Tongue (tissue), 2 donors: ENCODE data around the gene CEACAM16. TPM values are rescaled to one million over a fixed set of nuclear protein-coding genes. Genes with fewer than 3 reads are reported as not detected.

ENCODE experiments used
- DNase-seq: peaks from one replicate; pipeline ENCODE4 v3.0.0-alpha.2; 2015
- total RNA-seq: library from RNA; depleted of rRNA; stranded (reverse); fragments of >200 nt; gene quantifications from one replicate; pipeline ENCODE4 v1.2.3, GENCODE V29; 2014

Gene CEACAM16
- total RNA-seq, 1 donor from 2014 or later, result not detected

GRCh38 chr19:44725251-44725650 lies 26.3 kb downstream of the CEACAM16 start:
- no peak for DNase-seq

GRCh38 chr19:44725684-44726083 lies 26.7 kb downstream of the CEACAM16 start:
- no peak for DNase-seq

- DNase-seq, result no peak
Measured at GRCh38 chr19:44726465-44726864, 27.5 kb downstream of the CEACAM16 start.

GRCh38 chr19:44728178-44728577 lies 29.2 kb downstream of the CEACAM16 start:
- DNase-seq, result no peak

GRCh38 chr19:44729516-44730033 lies 30.6 kb downstream of the CEACAM16 start:
- no peak for DNase-seq

GRCh38 chr19:44731081-44731480 lies 32.1 kb downstream of the CEACAM16 start:
- DNase-seq, result no peak

- no peak for DNase-seq
Measured at GRCh38 chr19:44731622-44732021, 32.7 kb downstream of the CEACAM16 start.

- DNase-seq, result no peak
Measured at GRCh38 chr19:44732235-44733014, 33.5 kb downstream of the CEACAM16 start.

GRCh38 chr19:44734357-44734756 lies 35.4 kb downstream of the CEACAM16 start:
- DNase-seq, result no peak

GRCh38 chr19:44735011-44735410 lies 36.1 kb downstream of the CEACAM16 start:
- DNase-seq, result no peak

- no peak for DNase-seq
Measured at GRCh38 chr19:44737238-44738071, 38.5 kb downstream of the CEACAM16 start.

GRCh38 chr19:44738136-44738535 lies 39.2 kb downstream of the CEACAM16 start:
- DNase-seq, result no peak

GRCh38 chr19:44738603-44739558 lies 39.9 kb downstream of the CEACAM16 start:
- no peak for DNase-seq

- no peak for DNase-seq
Measured at GRCh38 chr19:44740351-44740824, 41.4 kb downstream of the CEACAM16 start.

GRCh38 chr19:44741258-44741731 lies 42.3 kb downstream of the CEACAM16 start:
- DNase-seq, result peak; percentile 54

GRCh38 chr19:44741841-44742329 lies 42.9 kb downstream of the CEACAM16 start:
- DNase-seq, result peak; percentile 98

- no peak for DNase-seq
Measured at GRCh38 chr19:44742330-44743061, 43.5 kb downstream of the CEACAM16 start.

GRCh38 chr19:44744871-44745332 lies 46.0 kb downstream of the CEACAM16 start:
- no peak for DNase-seq

GRCh38 chr19:44745341-44745831 lies 46.4 kb downstream of the CEACAM16 start:
- peak; percentile 93 for DNase-seq

GRCh38 chr19:44745887-44746600 lies 47.1 kb downstream of the CEACAM16 start:
- DNase-seq, result no peak
